ENCODE data around the gene SLAMF6.

GRCh38 chr1:160503087-160503486 lies 20.0 kb downstream of the SLAMF6 start:
- TF ChIP-seq CTCF (IDR thresholded peaks at IDR 0.05) (no peak), POLR2A (IDR thresholded peaks at IDR 0.05) (no peak), EP300 (IDR thresholded peaks at IDR 0.05) (no peak)

Measured in ovary (tissue), 3 donors.